Left ventricle myocardium inferior (tissue), 1 donor: ENCODE data around the gene TMEM26. TPM values are rescaled to one million over a fixed set of nuclear protein-coding genes. Genes with fewer than 3 reads are reported as not detected.

Experiments
- DNase-seq: peaks from one replicate; pipeline ENCODE4 v3.0.0-alpha.2; 2020
- H3K27ac ChIP-seq: fragments of 200-600 bp; replicated peaks from 2 replicates; pipeline ENCODE4 v1.8.0; 2021
- H3K27me3 ChIP-seq: fragments of 200-600 bp; 2 replicates; pipeline ENCODE4 v1.8.0; 2021; ENCODE audit warnings: low read depth
- H3K36me3 ChIP-seq: fragments of 200-600 bp; 2 replicates; pipeline ENCODE4 v1.8.0; 2021
- H3K4me1 ChIP-seq: fragments of 200-600 bp; 2 replicates; pipeline ENCODE4 v1.8.0; 2021
- H3K4me3 ChIP-seq: fragments of 200-600 bp; 2 replicates; pipeline ENCODE4 v1.8.0; 2021; ENCODE audit warnings: mild to moderate bottlenecking, moderate library complexity
- H3K9me3 ChIP-seq: fragments of 200-600 bp; replicated peaks from 2 replicates; pipeline ENCODE4 v1.8.0; 2021
- CTCF ChIP-seq: fragments of 200-600 bp; IDR thresholded peaks from 2 replicates; pipeline ENCODE4 v1.8.0; 2021; ENCODE audit warnings: antibody characterized with exemption, mild to moderate bottlenecking, borderline replicate concordance
- intact Hi-C: fragments of 100-400 bp; cut with micrococcal nuclease; formaldehyde crosslinking; loops from one replicate; pipeline ENCODE4 v1.11.0; 2022
- long read RNA-seq: library from polyadenylated mRNA; unstranded; transcript quantifications from one replicate; pipeline ENCODE4 v2.0.0, GENCODE V29; 2021
- total RNA-seq: library from RNA; stranded (reverse); fragmentation: NEBNext Ultra II Directional; extraction: Animal tissue kit (Norgen Biotek cat#: 25700); gene quantifications from one replicate; pipeline ENCODE4 v1.2.1, GENCODE V29; 2021
- donor health status: DM: no; HTN: yes; CAD: no; lungs with severe emphysema.

TMEM26 gene
- total RNA-seq, result 0.30 TPM
- long read RNA-seq, result 0 reads

- Histone ChIP-seq H3K27ac (peak within 1 kb of the TSS; percentile 51), H3K27me3 (peaks cover 45% of the 10 kb centered on the region), H3K36me3 (no peaks in the 10 kb centered on the region), H3K4me1 (peaks cover 25% of the 10 kb centered on the region), H3K9me3 (no peaks in the 10 kb centered on the region), H3K4me3 (peak within 1 kb of the TSS; percentile 69)
- DNase-seq, result peak; percentile 37
- intact Hi-C loops, result no loop called here
- TF ChIP-seq CTCF, result no peak
These were observed at the start of gene TMEM26 for GRCh38 chr10:61452655-61453641. TSS of gene TMEM26 (minus strand) at chr10:61453381. CDS start at chr10:61453081, 300 bp downstream.

- intact Hi-C loops, result no loop called here
These were observed 47.3 kb upstream of the TMEM26 start for GRCh38 chr10:61500460-61500859.

GRCh38 chr10:61492364-61492995 is 39.3 kb upstream of the TMEM26 start:
- DNase-seq, result no peak
- Histone ChIP-seq H3K4me3 (no peak overlapping the region), H3K4me1 (no peaks in the 10 kb centered on the region), H3K27me3 (no peaks in the 10 kb centered on the region), H3K27ac (no peak overlapping the region), H3K36me3 (no peaks in the 10 kb centered on the region), H3K9me3 (no peaks in the 10 kb centered on the region)
- TF ChIP-seq CTCF, result no peak
- intact Hi-C loops, result no loop called here

More at GRCh38 chr10:61500460-61500859, 47.3 kb upstream of the TMEM26 start:
- DNase-seq, result no peak
- Histone ChIP-seq H3K27ac (no peak overlapping the region), H3K4me3 (no peak overlapping the region), H3K4me1 (no peaks in the 10 kb centered on the region), H3K36me3 (no peaks in the 10 kb centered on the region), H3K9me3 (no peaks in the 10 kb centered on the region), H3K27me3 (no peaks in the 10 kb centered on the region)
- no peak for TF ChIP-seq CTCF

- intact Hi-C loops, result no loop called here
- Histone ChIP-seq H3K36me3 (no peaks in the 10 kb centered on the region), H3K27me3 (no peaks in the 10 kb centered on the region), H3K27ac (no peak overlapping the region), H3K4me3 (no peak overlapping the region), H3K9me3 (no peaks in the 10 kb centered on the region), H3K4me1 (no peaks in the 10 kb centered on the region)
- no peak for DNase-seq
- TF ChIP-seq CTCF, result no peak
These were observed 34.3 kb upstream of the TMEM26 start for GRCh38 chr10:61487506-61487905.

GRCh38 chr10:61486738-61487396 is 33.7 kb upstream of the TMEM26 start:
- H3K27ac ChIP-seq, result no peak overlapping the region
- H3K4me3 ChIP-seq, result no peak overlapping the region
- H3K9me3 ChIP-seq, result no peaks in the 10 kb centered on the region
- H3K27me3 ChIP-seq, result no peaks in the 10 kb centered on the region
- H3K36me3 ChIP-seq, result no peaks in the 10 kb centered on the region
- H3K4me1 ChIP-seq, result no peaks in the 10 kb centered on the region
- no peak for TF ChIP-seq CTCF
- intact Hi-C loops, result no loop called here
- no peak for DNase-seq
